Osteoblast (primary cell): ENCODE results near the gene MEOX1. TPM values are rescaled to one million over a fixed set of nuclear protein-coding genes. Genes with fewer than 3 reads are reported as not detected.

Experiments used
- DNase-seq: peaks from one replicate; pipeline ENCODE4 v3.0.0; 2011; ENCODE audit warnings: low spot score, mixed read lengths; ENCODE audit not compliant: insufficient read length; ENCODE audit errors: missing footprints
- H2AFZ ChIP-seq: 2 replicates; pipeline ENCODE4 v1.6.0; 2011; ENCODE audit warnings: mild to moderate bottlenecking, low read length
- H3K27ac ChIP-seq: 2 replicates; pipeline ENCODE4 v1.5.1; 2011; ENCODE audit warnings: mild to moderate bottlenecking, low read depth, low read length, moderate library complexity
- H3K27me3 ChIP-seq: 2 replicates; pipeline ENCODE4 v1.6.0; 2012; ENCODE audit warnings: mild to moderate bottlenecking, control low read depth, inconsistent platforms, low read length, moderate library complexity; ENCODE audit not compliant: insufficient read depth
- H3K36me3 ChIP-seq: 2 replicates; pipeline ENCODE4 v1.5.1; 2011; ENCODE audit warnings: mild to moderate bottlenecking, low read length, control low read depth, moderate library complexity; ENCODE audit not compliant: insufficient read depth
- H3K4me1 ChIP-seq: 2 replicates; pipeline ENCODE4 v1.5.1; 2011; ENCODE audit warnings: mild to moderate bottlenecking, low read length, control low read depth, moderate library complexity; ENCODE audit not compliant: insufficient read depth
- H3K4me2 ChIP-seq: 2 replicates; pipeline ENCODE4 v1.6.0; 2011; ENCODE audit warnings: mild to moderate bottlenecking, low read length; ENCODE audit not compliant: insufficient read depth
- H3K4me3 ChIP-seq: fragments of 200-600 bp; sonication (generic); 3 replicates; pipeline ENCODE4 v1.5.1; 2012; ENCODE audit warnings: mild to moderate bottlenecking, low read length, inconsistent platforms; ENCODE audit not compliant: insufficient read depth
- H3K79me2 ChIP-seq: 2 replicates; pipeline ENCODE4 v1.6.0; 2012; ENCODE audit warnings: mild to moderate bottlenecking, low read length, control low read depth, inconsistent platforms; ENCODE audit not compliant: insufficient read depth
- H3K9me3 ChIP-seq: 2 replicates; pipeline ENCODE4 v1.5.1; 2011; ENCODE audit warnings: low read depth, low read length, control low read depth
- H4K20me1 ChIP-seq: 2 replicates; pipeline ENCODE4 v1.6.0; 2012; ENCODE audit warnings: mild to moderate bottlenecking, low read length, control low read depth; ENCODE audit not compliant: insufficient read depth
- CTCF ChIP-seq: IDR thresholded peaks from 2 replicates; pipeline ENCODE4 v1.5.1; 2011; ENCODE audit warnings: mild to moderate bottlenecking, low read depth, low read length, moderate library complexity; ENCODE audit errors: extremely low read depth
- total RNA-seq: library from RNA; depleted of rRNA; stranded (reverse); fragments of >200 nt; gene quantifications from 2 replicates; pipeline ENCODE4 v1.2.3, GENCODE V29; 2012

Gene MEOX1
- total RNA-seq, 1 donor, result under 0.01 TPM

DNA sequence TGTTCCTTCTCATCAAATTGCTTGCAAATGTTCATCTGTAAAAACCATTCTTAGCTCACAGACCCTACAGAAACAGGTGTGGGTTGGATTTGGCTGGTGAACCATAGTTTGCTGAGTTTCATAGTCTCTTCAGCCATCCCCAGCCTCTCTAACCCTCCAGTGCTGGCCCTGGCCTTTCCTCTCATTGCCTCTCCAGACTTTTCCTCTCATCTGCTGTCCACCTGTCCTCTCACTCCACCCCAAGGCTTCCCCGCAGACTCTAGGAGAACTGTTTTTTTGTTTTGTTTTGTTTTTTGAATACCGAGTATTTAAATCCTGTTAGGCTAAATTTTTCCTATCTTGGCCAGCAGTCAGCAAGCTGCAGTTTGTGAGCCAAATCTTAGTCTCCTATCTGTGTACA is 41.1 kb downstream of the MEOX1 start:
- H3K27ac ChIP-seq, result no peak overlapping the region
- no peaks in the 10 kb centered on the region for H3K79me2 ChIP-seq
- H3K36me3 ChIP-seq, result no peaks in the 10 kb centered on the region
- H3K4me1 ChIP-seq, result no peaks in the 10 kb centered on the region
- no peak for DNase-seq
- H3K27me3 ChIP-seq, result peaks cover 18% of the 10 kb centered on the region
- H3K9me3 ChIP-seq, result no peaks in the 10 kb centered on the region
- no peak overlapping the region for H3K4me3 ChIP-seq
- no peaks in the 10 kb centered on the region for H4K20me1 ChIP-seq
- H2AFZ ChIP-seq, result no peak overlapping the region
- no peak overlapping the region for H3K4me2 ChIP-seq
- TF ChIP-seq CTCF, result no peak

DNA sequence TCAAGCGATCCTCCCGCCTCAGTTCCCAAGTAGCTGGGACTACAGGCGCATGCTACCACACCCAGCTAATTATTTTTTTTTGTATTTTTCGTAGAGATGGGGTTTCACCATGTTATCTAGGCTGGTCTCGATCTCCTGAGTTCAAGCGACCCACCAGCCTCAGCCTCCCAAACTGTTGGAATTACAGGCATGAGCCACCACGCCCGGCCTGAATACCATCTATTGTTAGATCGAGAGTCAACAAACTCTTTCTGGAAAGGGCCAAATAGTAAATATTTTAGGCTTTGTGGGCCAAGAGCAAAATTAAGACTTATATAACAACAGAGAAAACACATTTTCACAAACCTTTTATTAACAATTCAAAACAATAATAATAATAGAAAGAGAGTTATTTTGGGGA is 41.6 kb downstream of the MEOX1 start:
- no peaks in the 10 kb centered on the region for H3K9me3 ChIP-seq
- no peaks in the 10 kb centered on the region for H3K79me2 ChIP-seq
- no peak overlapping the region for H3K4me2 ChIP-seq
- no peak for DNase-seq
- TF ChIP-seq CTCF, result no peak
- H3K4me3 ChIP-seq, result no peak overlapping the region
- no peak overlapping the region for H3K27ac ChIP-seq
- H2AFZ ChIP-seq, result no peak overlapping the region
- H4K20me1 ChIP-seq, result no peaks in the 10 kb centered on the region
- peaks cover 16% of the 10 kb centered on the region for H3K27me3 ChIP-seq
- no peaks in the 10 kb centered on the region for H3K4me1 ChIP-seq
- H3K36me3 ChIP-seq, result no peaks in the 10 kb centered on the region

DNA sequence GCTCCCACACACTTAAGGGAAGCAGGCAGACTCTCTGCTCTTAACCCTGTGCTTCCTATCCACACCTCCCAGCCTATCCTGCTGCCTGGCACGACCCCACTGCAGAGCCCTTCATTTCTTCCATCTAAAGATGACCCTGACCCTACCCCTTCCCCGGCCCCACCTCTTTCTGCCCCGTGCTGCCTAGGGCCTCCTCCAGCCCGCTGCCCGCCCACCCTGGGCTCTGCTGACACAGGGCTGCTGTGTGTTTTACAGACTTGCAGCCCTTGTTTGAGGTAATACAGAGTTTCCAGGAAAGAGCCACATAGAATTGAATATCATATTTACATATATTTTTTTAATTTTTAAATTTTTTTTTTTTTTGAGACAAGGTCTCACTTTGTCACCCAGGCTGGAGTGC is 42.0 kb downstream of the MEOX1 start:
- no peaks in the 10 kb centered on the region for H4K20me1 ChIP-seq
- no peak overlapping the region for H3K4me3 ChIP-seq
- H3K27me3 ChIP-seq, result peaks cover 15% of the 10 kb centered on the region
- H3K79me2 ChIP-seq, result no peaks in the 10 kb centered on the region
- H3K4me2 ChIP-seq, result no peak overlapping the region
- no peak for DNase-seq
- no peaks in the 10 kb centered on the region for H3K9me3 ChIP-seq
- TF ChIP-seq CTCF, result no peak
- no peaks in the 10 kb centered on the region for H3K36me3 ChIP-seq
- H3K4me1 ChIP-seq, result no peaks in the 10 kb centered on the region
- H3K27ac ChIP-seq, result no peak overlapping the region
- no peak overlapping the region for H2AFZ ChIP-seq

- Histone ChIP-seq H3K4me1 (no peaks in the 10 kb centered on the region), H2AFZ (no peak overlapping the region), H3K9me3 (no peaks in the 10 kb centered on the region), H3K4me2 (no peak overlapping the region), H3K79me2 (no peaks in the 10 kb centered on the region), H3K27me3 (peaks cover 9% of the 10 kb centered on the region), H4K20me1 (no peaks in the 10 kb centered on the region), H3K36me3 (no peaks in the 10 kb centered on the region), H3K27ac (no peak overlapping the region), H3K4me3 (no peak overlapping the region)
- DNase-seq, result no peak
- TF ChIP-seq CTCF, result no peak
Observed at GRCh38 chr17:43618276-43618675, 43.4 kb downstream of the MEOX1 start.
